Hematopoietic multipotent progenitor cell (in vitro differentiated cells): Measurements from ENCODE around the gene RRAGB. TPM values are rescaled to one million over a fixed set of nuclear protein-coding genes. Genes with fewer than 3 reads are reported as not detected.
"Not testable (repeated sequence)": the region's sequence is repeated elsewhere in the genome, so short reads cannot be mapped to it uniquely, and the experiment has no call there.

ENCODE experiments used
- DNase-seq, 3 donors: peaks; one replicate each; pipeline ENCODE4 v3.0.0-alpha.2; 2011 to 2015; ENCODE audit warnings: low read depth in 2 of 3, low spot score in 2 of 3
- total RNA-seq: library from RNA; depleted of rRNA; stranded (reverse); fragments of >200 nt; gene quantifications from one replicate; pipeline ENCODE4 v1.2.3, GENCODE V29; 2012

Gene RRAGB
- total RNA-seq, 1 donor: 11.3 TPM

DNA sequence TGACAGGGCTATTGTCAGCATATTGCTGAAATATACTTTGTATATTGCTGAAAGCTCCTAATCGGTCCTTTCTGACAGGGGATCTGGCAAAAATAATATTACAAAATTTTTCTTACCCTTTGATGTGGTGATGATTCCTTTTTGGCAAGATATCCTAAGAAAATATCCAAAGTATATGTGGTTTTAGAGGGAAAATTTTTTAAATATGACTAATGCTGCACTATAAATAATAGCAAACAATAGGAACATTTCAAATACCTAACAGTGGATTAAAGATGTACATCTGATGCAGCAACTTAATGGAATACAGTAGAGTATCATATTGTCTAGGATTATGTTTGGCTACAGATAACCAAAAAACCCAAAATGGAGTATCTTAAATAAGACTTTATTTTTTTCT lies 49.6 kb downstream of the RRAGB start:
- DNase-seq: no peak

DNA sequence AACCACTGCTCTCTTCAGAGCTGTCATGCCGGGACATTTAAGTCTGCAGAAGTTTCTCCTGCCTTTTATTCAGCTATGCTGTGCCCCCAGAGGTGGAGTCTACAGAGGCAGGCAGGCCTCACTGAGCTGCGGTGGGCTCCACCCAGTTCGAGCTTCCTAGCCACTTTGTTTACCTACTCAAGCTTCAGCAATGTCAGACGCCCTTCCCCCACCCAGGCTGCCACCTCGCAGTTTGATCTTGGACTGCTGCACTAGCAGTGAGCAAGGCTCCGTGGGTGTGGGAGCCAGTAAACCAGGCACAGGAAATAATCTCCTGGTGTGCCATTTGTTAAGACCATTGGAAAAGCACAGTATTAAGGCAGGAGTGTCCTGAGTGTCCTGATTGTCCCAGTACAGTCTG lies 56.9 kb downstream of the RRAGB start:
- not testable (repeated sequence) for DNase-seq

DNA sequence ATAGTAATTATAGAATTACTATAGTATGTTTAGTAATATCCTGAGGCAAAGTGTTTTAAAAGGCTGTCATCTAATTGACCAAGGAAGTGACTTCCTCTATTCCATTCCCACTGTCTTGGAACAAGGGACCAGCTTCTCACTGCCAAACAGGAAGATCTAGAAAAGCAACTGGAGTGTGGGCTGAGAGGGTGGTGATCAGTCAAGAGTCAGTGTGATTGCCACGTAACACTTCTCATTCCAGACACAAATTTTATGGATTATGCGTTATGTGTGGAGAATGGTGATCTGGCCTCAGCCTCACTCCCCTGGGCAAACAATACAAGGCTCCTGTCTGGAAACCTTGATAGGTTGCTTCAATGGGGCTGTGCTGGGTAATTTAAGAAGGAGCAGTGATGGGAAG lies 60.0 kb downstream of the RRAGB start:
- DNase-seq: no peak

DNA sequence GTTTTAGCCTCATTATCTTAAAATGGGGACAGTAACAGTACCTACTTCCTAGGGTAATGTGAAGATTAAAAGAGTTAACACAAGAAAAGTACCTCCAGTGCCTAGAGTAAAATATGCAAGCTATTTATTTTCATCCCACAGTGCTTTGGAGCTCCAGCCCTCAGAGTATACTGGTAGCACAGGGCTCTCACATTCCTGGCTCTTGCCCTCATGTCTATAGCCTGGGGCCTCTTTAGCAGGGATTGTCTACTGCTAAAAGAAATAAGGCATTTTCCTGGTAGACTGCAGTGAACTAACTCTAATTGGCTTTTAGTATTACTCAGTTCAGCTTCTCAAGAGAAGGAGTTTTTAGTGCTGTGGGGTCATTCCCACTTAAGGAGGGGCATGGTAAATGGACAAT lies 60.8 kb downstream of the RRAGB start:
- no peak for DNase-seq

DNA sequence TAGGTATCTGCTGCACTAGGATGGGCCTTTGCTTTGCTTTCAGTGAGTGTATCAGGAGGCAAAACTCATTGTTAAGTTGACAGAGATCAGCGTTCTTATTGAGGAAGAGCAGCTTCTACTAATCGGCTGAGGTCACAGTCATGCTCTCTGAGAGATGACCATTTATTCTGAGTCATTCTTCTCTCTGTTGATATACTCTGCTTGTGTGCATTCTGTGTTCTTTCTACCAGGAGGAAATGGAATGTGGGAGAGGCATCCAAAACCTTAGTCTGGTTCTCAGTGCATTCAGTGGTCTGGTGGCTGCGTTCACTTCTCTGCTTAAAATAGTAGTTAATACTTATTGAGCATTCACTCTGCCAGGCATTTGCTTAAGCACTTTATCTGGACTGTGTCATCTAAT lies 66.2 kb downstream of the RRAGB start:
- DNase-seq: no peak

DNA sequence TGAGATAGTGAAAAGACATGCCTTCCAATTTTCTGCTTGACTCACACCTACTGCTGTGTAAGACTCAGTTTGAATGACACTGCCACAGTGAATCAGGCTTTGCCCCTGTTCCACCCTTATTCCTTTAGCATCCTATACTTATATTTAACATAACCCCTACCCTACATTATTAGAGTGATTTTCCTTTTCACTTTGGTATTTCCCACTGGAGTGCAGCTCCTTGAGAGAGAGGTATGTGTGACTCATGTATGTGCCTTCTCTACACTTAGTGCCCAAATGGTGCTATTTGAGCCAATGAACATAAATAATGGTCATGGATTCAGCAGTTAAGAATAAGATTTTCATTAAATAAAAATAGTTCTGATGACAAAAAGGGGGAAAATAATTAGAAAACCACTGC lies 69.5 kb downstream of the RRAGB start:
- DNase-seq: no peak

DNA sequence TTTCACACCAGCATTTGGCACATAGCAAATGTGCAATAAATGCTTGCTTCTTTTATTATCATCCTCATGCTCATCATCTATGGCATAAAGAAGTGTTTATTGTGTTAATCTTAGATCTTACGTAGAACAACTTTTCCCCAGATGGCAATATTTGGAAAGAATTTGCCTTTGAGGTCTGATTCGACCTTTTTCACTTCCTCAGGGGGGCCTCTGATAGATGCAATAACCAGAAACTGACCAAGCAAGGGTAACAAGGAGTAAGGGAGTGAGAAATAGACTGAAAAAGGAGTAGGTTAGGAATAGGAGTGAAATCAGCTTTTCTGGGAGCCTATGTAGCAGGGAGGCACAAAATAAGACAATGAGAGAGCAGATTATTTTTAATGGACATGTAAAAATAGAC lies 70.2 kb downstream of the RRAGB start:
- no peak for DNase-seq

DNA sequence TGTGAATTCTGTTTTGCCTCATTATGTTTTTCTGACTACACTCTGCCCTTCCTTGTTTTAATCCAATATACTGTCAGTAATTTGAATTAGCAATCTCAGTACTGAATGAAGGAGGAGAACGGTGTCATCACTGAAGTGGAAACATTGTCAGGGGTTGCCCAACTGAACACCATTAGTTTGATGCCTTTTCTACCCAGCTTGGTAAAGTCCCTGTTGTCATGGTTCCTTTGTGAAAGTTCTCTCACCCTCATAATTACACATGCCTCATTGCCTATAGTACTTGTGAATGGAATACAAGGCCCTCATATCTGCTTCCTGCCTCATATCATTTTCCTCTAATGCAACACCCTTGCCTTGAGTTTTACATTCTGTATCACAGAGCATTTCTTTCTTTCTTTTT lies 76.9 kb downstream of the RRAGB start:
- DNase-seq: no peak

DNA sequence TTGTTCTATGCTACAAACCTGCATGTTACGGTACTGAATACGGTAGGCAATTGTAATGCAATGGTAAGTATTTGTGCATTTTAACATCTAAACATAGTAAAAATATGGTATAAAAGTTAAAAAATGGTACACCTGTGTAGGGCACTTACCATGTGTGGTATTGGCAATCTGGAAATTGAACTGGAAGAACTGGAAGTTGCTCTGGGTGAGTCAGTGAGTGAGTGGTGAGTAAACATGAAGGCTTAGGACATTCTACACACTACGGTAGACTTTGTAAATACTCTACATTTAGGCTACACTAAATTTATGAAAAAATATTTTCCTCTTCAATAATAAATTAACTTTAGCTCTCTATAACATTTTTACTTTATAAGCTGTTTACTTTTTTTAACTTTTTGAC lies 78.9 kb downstream of the RRAGB start:
- DNase-seq: no peak

DNA sequence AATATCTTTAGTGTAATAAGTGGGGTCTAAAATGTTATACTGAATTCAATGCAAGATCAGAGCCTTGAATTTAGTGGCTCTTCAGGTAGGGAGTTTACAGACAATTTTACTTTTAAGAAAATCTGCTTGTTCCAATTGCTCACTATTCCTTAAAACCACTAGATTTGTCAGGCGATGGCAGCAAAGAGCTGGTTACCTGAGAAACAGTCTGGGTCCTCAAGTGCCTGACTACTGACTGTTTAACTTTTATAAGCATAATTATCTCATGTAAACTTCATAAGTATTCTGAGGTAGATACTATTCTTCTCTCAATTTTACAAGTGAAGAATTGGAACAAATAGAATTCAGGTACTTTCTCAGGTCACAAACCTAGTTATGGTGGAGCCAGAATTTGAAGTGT lies 84.3 kb downstream of the RRAGB start:
- no peak for DNase-seq

Other genes with a start within 250 kb of the RRAGB start
- 9.7 TPM for gene USP51, start 227.9 kb upstream of the RRAGB start, total RNA-seq
- gene FOXR2, start 94.3 kb upstream of the RRAGB start, total RNA-seq: not detected